IMR-90 (cell line): ENCODE results near the gene ACACA. TPM values are rescaled to one million over a fixed set of nuclear protein-coding genes. Genes with fewer than 3 reads are reported as not detected.

Experiments used
- ATAC-seq: fragments of 200-7000 bp; cut with Tn5 transposase; 2 replicates; pipeline ENCODE4 v1.9.1; 2020; ENCODE audit warnings: low read depth, mild to moderate bottlenecking, moderate library complexity
- BruUV-seq: library from RNA; stranded (reverse); fragments of 400-500 nt; replicated peaks from 2 replicates; lab custom pipeline; 2021; lab: Mats Ljungman, UMichigan
- CTCF ChIA-PET: fragments of 300-600 bp; formaldehyde crosslinking; extraction: SDS; loops from one replicate; lab custom pipeline; 2021; ENCODE audit warnings: antibody characterized with exemption; lab: Yijun Ruan, JAX
- POLR2A ChIA-PET: fragments of 300-600 bp; sonication (Branson Sonifier 250); formaldehyde crosslinking; loops from one replicate; lab custom pipeline; 2022; ENCODE audit warnings: antibody characterized with exemption; ENCODE audit not compliant: unreplicated experiment; lab: Charles Lee
- DNase-seq: peaks from one replicate; pipeline ENCODE4 v3.0.0; 2013
- H2AFZ ChIP-seq: replicated peaks from 2 replicates; pipeline ENCODE3; 2013; ENCODE audit warnings: low read length, mild to moderate bottlenecking; ENCODE audit not compliant: poor library complexity
- H2AK5ac ChIP-seq: 2 replicates; pipeline ENCODE4 v1.6.1; 2013; ENCODE audit warnings: low read depth, low read length, inconsistent platforms
- H2AK9ac ChIP-seq: replicated peaks from 2 replicates; pipeline ENCODE3; 2013; ENCODE audit warnings: mild to moderate bottlenecking, low read depth, low read length, moderate library complexity; ENCODE audit not compliant: poor library complexity
- H2BK120ac ChIP-seq: 2 replicates; pipeline ENCODE4 v1.6.1; 2013; ENCODE audit warnings: low read depth, low read length, inconsistent platforms
- H2BK15ac ChIP-seq: 3 replicates; pipeline ENCODE4 v1.6.1; 2013; ENCODE audit warnings: low read depth, low read length, inconsistent platforms
- H2BK20ac ChIP-seq: 2 replicates; pipeline ENCODE4 v1.6.1; 2013; ENCODE audit warnings: low read depth, mild to moderate bottlenecking, inconsistent platforms, low read length, moderate library complexity
- H2BK5ac ChIP-seq: 2 replicates; pipeline ENCODE4 v1.6.1; 2013; ENCODE audit warnings: mild to moderate bottlenecking, low read depth, low read length, inconsistent platforms; ENCODE audit not compliant: poor library complexity, severe bottlenecking
- H3K14ac ChIP-seq: replicated peaks from 2 replicates; pipeline ENCODE4 v1.6.1; 2013; ENCODE audit warnings: low read depth, low read length, inconsistent platforms
- H3K18ac ChIP-seq: 2 replicates; pipeline ENCODE4 v1.6.1; 2013; ENCODE audit warnings: low read depth, low read length, control low read depth
- H3K23ac ChIP-seq: 2 replicates; pipeline ENCODE4 v1.6.1; 2013; ENCODE audit warnings: low read depth, low read length, inconsistent platforms
- H3K27ac ChIP-seq: 2 replicates; pipeline ENCODE4 v1.5.1; 2013; ENCODE audit warnings: mild to moderate bottlenecking, control low read depth, low read length; ENCODE audit not compliant: insufficient read depth
- H3K27me3 ChIP-seq: 2 replicates; pipeline ENCODE4 v1.6.1; 2013; ENCODE audit warnings: low read length; ENCODE audit not compliant: control insufficient read depth, insufficient read depth
- H3K36me3 ChIP-seq: 2 replicates; pipeline ENCODE4 v1.6.1; 2013; ENCODE audit warnings: low read length, mixed read lengths; ENCODE audit not compliant: control insufficient read depth, insufficient read depth
- H3K4ac ChIP-seq: 2 replicates; pipeline ENCODE4 v1.6.1; 2013; ENCODE audit warnings: low read depth, low read length, inconsistent platforms
- H3K4me1 ChIP-seq: 2 replicates; pipeline ENCODE4 v1.6.1; 2013; ENCODE audit warnings: low read length, mixed read lengths; ENCODE audit not compliant: control insufficient read depth, insufficient read depth
- H3K4me2 ChIP-seq: 2 replicates; pipeline ENCODE4 v1.6.1; 2013; ENCODE audit warnings: low read depth, mild to moderate bottlenecking, control low read depth, low read length, moderate library complexity
- H3K4me3 ChIP-seq: 2 replicates; pipeline ENCODE4 v1.5.1; 2013; ENCODE audit warnings: low read depth, mild to moderate bottlenecking, control low read depth, low read length, moderate library complexity; ENCODE audit not compliant: insufficient read depth
- H3K56ac ChIP-seq: 2 replicates; pipeline ENCODE4 v1.6.1; 2013; ENCODE audit warnings: low read length, inconsistent platforms; ENCODE audit not compliant: insufficient read depth; ENCODE audit errors: extremely low read depth
- H3K79me1 ChIP-seq, 2 experiments: 2 replicates each; pipeline ENCODE4 v1.6.1; 2013; ENCODE audit warnings: low read length in 2 of 2, inconsistent platforms in 1 of 2, low read depth in 1 of 2
- H3K9ac ChIP-seq: 2 replicates; pipeline ENCODE4 v1.6.1; 2013; ENCODE audit warnings: low read depth, low read length, control low read depth
- H3K9me1 ChIP-seq: 2 replicates; pipeline ENCODE4 v1.6.1; 2013; ENCODE audit warnings: low read length, inconsistent platforms; ENCODE audit not compliant: insufficient read depth
- H3K9me3 ChIP-seq: 2 replicates; pipeline ENCODE4 v1.6.1; 2013; ENCODE audit warnings: low read length; ENCODE audit not compliant: control insufficient read depth, insufficient read depth
- H4K20me1 ChIP-seq: 2 replicates; pipeline ENCODE4 v1.6.1; 2013; ENCODE audit warnings: low read length, inconsistent platforms; ENCODE audit not compliant: insufficient read depth
- H4K5ac ChIP-seq: 2 replicates; pipeline ENCODE4 v1.6.1; 2013; ENCODE audit warnings: mild to moderate bottlenecking, low read depth, low read length, control low read depth
- H4K8ac ChIP-seq, 2 experiments: 2 replicates each; pipeline ENCODE4 v1.6.1; 2013; ENCODE audit warnings: low read depth in 2 of 2, low read length in 2 of 2, control low read depth in 1 of 2, inconsistent platforms in 1 of 2
- H4K91ac ChIP-seq: 2 replicates; pipeline ENCODE4 v1.6.1; 2013; ENCODE audit warnings: low read depth, low read length, inconsistent platforms; ENCODE audit not compliant: insufficient read depth
- CEBPB ChIP-seq: IDR thresholded peaks from 2 replicates; pipeline ENCODE4 v1.6.1; 2012; ENCODE audit warnings: low read depth, low read length, improper control_type of control experiment
- CTCF ChIP-seq: conservative IDR thresholded peaks from 2 replicates; pipeline ENCODE4 v1.5.1; 2012; ENCODE audit warnings: mild to moderate bottlenecking, low read depth, low read length, improper control_type of control experiment
- ELK1 ChIP-seq: fragments of 150-350 bp; IDR thresholded peaks from 2 replicates; pipeline ENCODE4 v1.6.1; 2016; ENCODE audit warnings: low read depth, mild to moderate bottlenecking, low read length, moderate library complexity, borderline replicate concordance
- FOS ChIP-seq: fragments of 150-350 bp; IDR thresholded peaks from 2 replicates; pipeline ENCODE4 v1.6.1; 2016; ENCODE audit warnings: low read depth, low read length
- MAFK ChIP-seq: IDR thresholded peaks from 2 replicates; pipeline ENCODE4 v1.6.1; 2012; ENCODE audit warnings: low read depth, low read length, improper control_type of control experiment
- MAZ ChIP-seq: IDR thresholded peaks from 2 replicates; pipeline ENCODE4 v1.6.1; 2012; ENCODE audit warnings: low read depth, mild to moderate bottlenecking, low read length, improper control_type of control experiment, moderate library complexity, borderline replicate concordance
- MXI1 ChIP-seq: IDR thresholded peaks from 2 replicates; pipeline ENCODE4 v1.6.1; 2012; ENCODE audit warnings: low read depth, mild to moderate bottlenecking, low read length, moderate library complexity, borderline replicate concordance
- POLR2A ChIP-seq: IDR thresholded peaks from 2 replicates; pipeline ENCODE4 v1.6.1; 2012; ENCODE audit warnings: mild to moderate bottlenecking, low read depth, low read length
- RAD21 ChIP-seq: IDR thresholded peaks from 2 replicates; pipeline ENCODE4 v1.6.1; 2012; ENCODE audit warnings: low read length, improper control_type of control experiment
- RCOR1 ChIP-seq: IDR thresholded peaks from 2 replicates; pipeline ENCODE4 v1.6.1; 2012; ENCODE audit warnings: mild to moderate bottlenecking, low read length, improper control_type of control experiment; ENCODE audit not compliant: insufficient replicate concordance
- RFX5 ChIP-seq: IDR thresholded peaks from 2 replicates; pipeline ENCODE4 v1.8.0; 2012; ENCODE audit warnings: low read depth, mild to moderate bottlenecking, low read length, moderate library complexity
- SMC3 ChIP-seq: fragments of 150-350 bp; IDR thresholded peaks from 2 replicates; pipeline ENCODE4 v1.6.1; 2016; ENCODE audit warnings: low read depth, mild to moderate bottlenecking, antibody characterized with exemption, low read length, moderate library complexity
- USF2 ChIP-seq: fragments of 150-350 bp; IDR thresholded peaks from 2 replicates; pipeline ENCODE4 v1.6.1; 2017; ENCODE audit warnings: mild to moderate bottlenecking, antibody characterized with exemption, low read length, low read depth
- WGBS, 2 experiments: methylation state at CpG; one replicate each; pipeline versions ENCODE4 v1.1.5 to v1.1.7; 2013; ENCODE audit warnings: missing lambda C conversion rate in 2 of 2; ENCODE audit not compliant: insufficient read length in 1 of 2; ENCODE audit errors: extremely low coverage in 2 of 2; 5-methylcytosine and 5-hydroxymethylcytosine counted together
- dilution Hi-C: fragments of 300-500 bp; cut with HindIII; formaldehyde crosslinking; loops from one replicate; pipeline ENCODE4 v1.14.3; 2018; ENCODE audit warnings: low sequenced_read_pairs; ENCODE audit not compliant: unreplicated experiment
- in situ Hi-C: fragments of 300-500 bp; cut with MboI; formaldehyde crosslinking; loops from 3 replicates; pipeline ENCODE4 v1.14.3; 2019; ENCODE audit warnings: low sequenced_read_pairs, inconsistent platforms, mixed read lengths
- intact Hi-C: fragments of 100-400 bp; cut with micrococcal nuclease; formaldehyde crosslinking; loops from 2 replicates; pipeline ENCODE4 v1.10.0; 2022
- polyA plus RNA-seq, 3 experiments: library from polyadenylated mRNA; depleted of rRNA; stranded (reverse); fragments of >200 nt; gene quantifications; 2 replicates each; pipeline ENCODE4 v1.2.3, GENCODE V29; 2012; ENCODE audit warnings: low replicate concordance in 1 of 3
- total RNA-seq: library from RNA; depleted of rRNA; stranded (reverse); fragments of >200 nt; gene quantifications from 2 replicates; pipeline ENCODE4 v1.2.3, GENCODE V29; 2012

ACACA gene
- total and polyA plus RNA-seq, 2 of the 4 experiments (the other 2 are of a cell fraction), result 21.3 to 39.1 TPM

GRCh38 chr17:37212179-37212578 is 194.5 kb downstream of the ACACA start:
- peaks cover 4% of the 10 kb centered on the region for H3K36me3 ChIP-seq
- H3K9me3 ChIP-seq, result no peaks in the 10 kb centered on the region
- H3K23ac ChIP-seq, result no peak overlapping the region
- H3K4me1 ChIP-seq, result no peaks in the 10 kb centered on the region
- H3K14ac ChIP-seq, result no peak overlapping the region
- H2AK5ac ChIP-seq, result no peak overlapping the region
- DNase-seq (no peak), ATAC-seq (peak; percentile 35; the same call in 1 of the 2 replicates)
- H3K4me3 ChIP-seq, result no peak overlapping the region
- no peaks in the 10 kb centered on the region for H3K79me1 ChIP-seq
- no peak for TF ChIP-seq RFX5
- peak; percentile 31 for TF ChIP-seq CTCF
- TF ChIP-seq USF2, result no peak
- TF ChIP-seq FOS, result no peak
- no peak for TF ChIP-seq RCOR1
- TF ChIP-seq POLR2A, result no peak
- TF ChIP-seq MAZ, result no peak
- TF ChIP-seq RAD21, result peak; percentile 12; the same call in 1 of the 2 replicates
- TF ChIP-seq MAFK, result no peak
- TF ChIP-seq MXI1, result no peak
- TF ChIP-seq ELK1, result no peak
- no peak for TF ChIP-seq SMC3
- TF ChIP-seq CEBPB, result no peak
- POLR2A ChIA-PET, result no interaction called here
- no peak overlapping the region for H2AFZ ChIP-seq
- dilution Hi-C loops, result no loop called here
- H4K91ac ChIP-seq, result no peak overlapping the region
- no peak overlapping the region for H3K56ac ChIP-seq
- no peak overlapping the region for H3K18ac ChIP-seq
- H4K5ac ChIP-seq, result no peak overlapping the region
- no peak overlapping the region for H3K4ac ChIP-seq
- no peak overlapping the region for H3K27ac ChIP-seq
- H2AK9ac ChIP-seq, result no peak overlapping the region
- H3K9ac ChIP-seq, result no peak overlapping the region
- intact Hi-C loops, result no loop called here
- no peak overlapping the region for H4K8ac ChIP-seq
- no TSS peak for BruUV-seq
- CTCF ChIA-PET, result no interaction called here
- in situ Hi-C loops, result no loop called here
- WGBS, 2 experiments, result no CpG with 5 or more reads among the region's 2 CpGs
- no peak overlapping the region for H3K4me2 ChIP-seq
- H3K9me1 ChIP-seq, result no peaks in the 10 kb centered on the region
- H2BK20ac ChIP-seq, result no peak overlapping the region
- no peaks in the 10 kb centered on the region for H4K20me1 ChIP-seq
- H3K27me3 ChIP-seq, result no peaks in the 10 kb centered on the region
- H2BK120ac ChIP-seq, result no peak overlapping the region
- no peak overlapping the region for H2BK5ac ChIP-seq
- H2BK15ac ChIP-seq, result no peak overlapping the region
